ENCODE results near the gene IL12A.

Gene IL12A

GRCh38 chr3:159991591-159991990 is 3.0 kb downstream of the IL12A start:
- no peak for TF ChIP-seq CTCF (IDR thresholded peaks at IDR 0.05; ENCODE audit: borderline replicate concordance, insufficient read depth, low read depth, low read length)
- H3K4me3 ChIP-seq (ENCODE audit: low read depth, low read length): no peak overlapping the region

- H3K4me3 ChIP-seq (ENCODE audit: low read depth, low read length): no peak overlapping the region
- TF ChIP-seq CTCF (IDR thresholded peaks at IDR 0.05; ENCODE audit: borderline replicate concordance, insufficient read depth, low read depth, low read length): no peak
These were observed 4.0 kb downstream of the IL12A start for GRCh38 chr3:159992589-159992988.

GRCh38 chr3:159994182-159994581 is 5.5 kb downstream of the IL12A start:
- no peak overlapping the region for H3K4me3 ChIP-seq (ENCODE audit: low read depth, low read length)
- TF ChIP-seq CTCF (IDR thresholded peaks at IDR 0.05; ENCODE audit: borderline replicate concordance, insufficient read depth, low read depth, low read length): no peak

GRCh38 chr3:159995091-159995490 is 6.5 kb downstream of the IL12A start:
- no peak overlapping the region for H3K4me3 ChIP-seq (ENCODE audit: low read depth, low read length)
- no peak for TF ChIP-seq CTCF (IDR thresholded peaks at IDR 0.05; ENCODE audit: borderline replicate concordance, insufficient read depth, low read depth, low read length)

GRCh38 chr3:159996018-159996417 is 7.4 kb downstream of the IL12A start:
- H3K4me3 ChIP-seq (ENCODE audit: low read depth, low read length): no peak overlapping the region
- TF ChIP-seq CTCF (IDR thresholded peaks at IDR 0.05; ENCODE audit: borderline replicate concordance, insufficient read depth, low read depth, low read length): no peak

GRCh38 chr3:159996959-159997358 is 8.3 kb downstream of the IL12A start:
- TF ChIP-seq CTCF (IDR thresholded peaks at IDR 0.05; ENCODE audit: borderline replicate concordance, insufficient read depth, low read depth, low read length): no peak
- H3K4me3 ChIP-seq (ENCODE audit: low read depth, low read length): no peak overlapping the region

- no peak for TF ChIP-seq CTCF (IDR thresholded peaks at IDR 0.05; ENCODE audit: borderline replicate concordance, insufficient read depth, low read depth, low read length)
- H3K4me3 ChIP-seq (ENCODE audit: low read depth, low read length): no peak overlapping the region
These were observed 12.6 kb downstream of the IL12A start for GRCh38 chr3:160001148-160001760.

All from GM12875 (cell line).